Activated CD4-positive, alpha-beta T cell treated with anti-CD3 and anti-CD28 coated beads, Interleukin-10, Interleukin-2, amounts not matched to agents 100 ng/mL and 50 ng/mL, durations not matched to agents 16 hours and 8 hours (primary cell): ENCODE measurements around the gene HIBADH.
"Not testable (repeated sequence)": the region's sequence is repeated elsewhere in the genome, so short reads cannot be mapped to it uniquely, and the experiment has no call there.

Experiments
- DNase-seq: peaks from one replicate; pipeline ENCODE4 v3.0.0-alpha.2; 2020

The HIBADH gene

GRCh38 chr7:27533652-27534081 is 129.0 kb downstream of the HIBADH start:
- no peak for DNase-seq

DNA sequence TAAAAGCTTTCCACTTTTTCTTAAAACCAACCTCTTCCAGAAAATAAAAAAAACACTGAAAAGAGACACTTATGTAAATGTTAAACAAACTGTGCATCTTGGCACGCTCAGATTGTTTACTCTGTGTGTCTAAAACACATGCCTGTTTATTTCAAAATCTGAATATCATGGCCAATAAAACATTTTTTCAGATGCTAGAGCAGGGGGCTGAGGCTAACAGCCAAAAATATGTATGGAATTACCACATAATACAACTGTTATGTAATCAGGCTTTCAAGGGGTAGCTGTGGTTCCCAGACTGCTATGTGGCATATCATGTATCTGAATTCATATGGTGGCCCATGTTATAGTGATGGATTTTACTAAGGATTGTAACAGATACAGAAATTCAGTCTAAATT is 130.4 kb downstream of the HIBADH start:
- no peak for DNase-seq

- no peak for DNase-seq
Observed at GRCh38 chr7:27527348-27527714, 135.4 kb downstream of the HIBADH start.

DNA sequence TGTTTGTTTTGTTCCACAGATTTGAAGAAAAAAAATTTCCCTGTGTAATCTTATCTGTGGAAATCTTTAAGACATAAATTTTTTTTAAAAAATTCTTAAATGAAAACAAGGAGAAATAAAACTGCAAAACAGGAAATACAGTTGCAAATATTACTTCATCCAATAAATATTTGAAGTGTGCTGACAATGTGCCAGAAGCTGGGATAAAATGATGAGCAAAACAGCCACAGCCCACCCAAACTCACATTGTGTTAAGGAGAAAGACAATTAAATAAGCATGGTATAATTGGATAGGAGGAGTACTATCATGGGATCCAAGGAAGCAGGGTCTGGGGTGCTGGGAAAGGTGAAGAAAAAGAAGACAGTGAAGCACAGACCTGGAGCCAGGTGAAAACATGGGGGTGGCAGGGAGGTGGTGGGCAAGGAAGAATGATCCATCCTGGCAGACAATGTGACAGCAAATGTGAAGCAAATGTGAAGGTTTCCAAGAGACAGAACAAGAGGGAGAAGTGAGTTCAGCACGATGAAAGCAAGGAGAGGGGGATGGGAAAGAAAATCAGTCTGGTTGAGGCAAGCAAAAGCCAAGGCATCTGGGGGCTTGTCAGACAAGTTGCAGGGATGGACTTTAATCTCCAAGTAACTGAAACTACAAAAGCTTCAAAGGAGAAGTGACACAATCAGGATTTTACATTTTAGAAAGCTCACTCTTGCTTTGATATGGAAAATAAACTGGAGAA is 135.9 kb downstream of the HIBADH start:
- no peak for DNase-seq

GRCh38 chr7:27526131-27526530 is 136.6 kb downstream of the HIBADH start:
- no peak for DNase-seq

- no peak for DNase-seq
Observed at GRCh38 chr7:27523321-27523720, 139.4 kb downstream of the HIBADH start.

GRCh38 chr7:27522566-27522965 is 140.1 kb downstream of the HIBADH start:
- no peak for DNase-seq

DNA sequence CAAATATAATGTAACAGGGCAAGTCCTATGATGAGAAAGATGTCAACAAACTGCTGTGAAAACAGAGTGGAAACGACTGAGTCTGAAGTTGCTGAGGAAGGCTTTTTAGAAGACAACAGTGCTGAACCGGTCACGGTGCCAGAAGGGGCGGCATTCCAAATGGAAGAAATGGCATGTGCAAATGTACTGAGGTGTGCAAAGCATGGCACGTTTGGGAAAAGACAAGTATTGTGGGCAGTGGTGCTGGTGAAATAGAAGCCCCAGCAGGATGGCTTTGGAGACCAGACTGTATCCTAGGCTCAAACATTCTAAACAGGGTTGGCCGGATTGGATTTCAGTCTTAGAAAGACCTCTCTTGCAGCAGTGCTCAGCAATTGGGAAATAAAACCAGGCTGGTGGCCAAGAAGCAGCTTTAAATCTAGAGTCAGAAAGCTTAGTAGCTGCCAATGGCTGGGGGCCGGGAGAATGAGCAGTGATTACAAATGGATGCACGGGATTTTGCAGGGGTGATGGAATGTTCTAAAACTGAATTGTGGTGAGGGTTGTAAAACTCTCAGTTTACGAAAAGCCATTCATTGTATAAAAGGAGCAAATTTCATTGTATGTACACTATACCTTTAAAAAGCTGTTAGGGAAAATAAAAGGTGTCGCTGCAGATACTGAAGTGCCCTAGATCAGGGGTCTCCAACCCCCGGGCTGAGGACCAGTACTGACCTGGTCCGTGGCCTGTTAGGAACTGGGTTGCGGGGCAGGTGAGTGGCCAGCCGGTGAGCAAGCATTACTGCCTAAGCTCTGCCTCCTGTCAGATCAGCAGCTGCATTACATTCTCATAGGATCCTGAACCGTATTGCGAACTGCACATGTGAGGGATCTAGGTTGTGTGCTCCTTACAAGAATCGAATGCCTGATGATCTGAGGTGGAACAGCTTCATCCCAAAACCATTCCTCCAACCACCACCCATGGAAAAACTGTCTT is 141.6 kb downstream of the HIBADH start:
- no peak for DNase-seq

DNA sequence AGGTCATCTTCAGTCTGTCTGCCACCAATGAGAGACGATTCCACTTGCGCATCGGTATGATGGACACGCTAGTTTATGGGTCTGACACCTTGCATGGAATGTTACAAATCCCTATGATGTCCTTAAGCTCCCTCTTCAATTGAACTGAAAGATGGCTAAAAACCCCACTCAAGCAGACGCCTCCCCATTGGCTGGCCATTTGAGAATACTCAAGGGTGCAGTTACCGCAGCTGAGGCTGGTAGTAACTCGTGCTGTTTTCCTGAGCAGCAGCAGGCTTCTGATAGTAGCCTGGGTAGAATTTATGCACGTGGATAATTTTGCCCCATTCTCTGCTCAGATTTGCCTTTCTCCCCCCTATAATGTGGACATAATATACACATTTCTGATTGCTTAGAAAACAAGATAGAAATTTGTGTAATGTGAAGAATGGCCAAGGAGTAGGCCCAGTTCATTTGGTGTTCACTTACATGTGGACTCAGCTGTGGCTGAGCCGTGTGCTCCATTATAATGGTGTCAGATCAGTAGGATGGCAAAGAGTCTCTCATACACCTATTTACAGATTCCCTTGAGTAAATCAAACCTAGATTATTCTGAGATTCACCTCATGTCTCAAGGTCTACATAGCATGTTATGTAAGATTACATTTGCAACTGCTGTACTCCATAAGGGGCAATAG is 142.8 kb downstream of the HIBADH start:
- no peak for DNase-seq

GRCh38 chr7:27518561-27519350 is 143.9 kb downstream of the HIBADH start:
- DNase-seq, result no peak

GRCh38 chr7:27516421-27516820 is 146.3 kb downstream of the HIBADH start:
- DNase-seq, result no peak

- no peak for DNase-seq
Observed at GRCh38 chr7:27515933-27516332, 146.8 kb downstream of the HIBADH start.

DNA sequence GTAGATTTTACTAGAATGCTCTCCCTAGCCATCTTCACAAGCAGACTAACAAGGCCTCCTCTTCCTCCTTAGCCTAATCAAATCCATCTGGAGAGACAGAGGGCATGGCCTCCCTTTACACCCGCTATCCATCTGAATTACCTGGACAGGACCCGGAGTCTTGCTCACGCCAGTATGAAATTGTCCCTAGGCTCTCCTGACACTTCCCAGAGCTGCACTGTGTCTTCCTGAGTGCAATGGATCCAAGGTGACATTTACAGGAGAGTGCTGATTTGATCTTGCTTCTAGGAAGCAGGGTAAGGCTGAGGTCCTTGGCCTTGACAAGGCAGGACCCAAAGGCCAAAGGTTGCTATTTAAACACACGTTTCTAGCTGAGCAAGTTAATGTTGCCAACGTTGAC is 147.8 kb downstream of the HIBADH start:
- DNase-seq, result no peak

DNA sequence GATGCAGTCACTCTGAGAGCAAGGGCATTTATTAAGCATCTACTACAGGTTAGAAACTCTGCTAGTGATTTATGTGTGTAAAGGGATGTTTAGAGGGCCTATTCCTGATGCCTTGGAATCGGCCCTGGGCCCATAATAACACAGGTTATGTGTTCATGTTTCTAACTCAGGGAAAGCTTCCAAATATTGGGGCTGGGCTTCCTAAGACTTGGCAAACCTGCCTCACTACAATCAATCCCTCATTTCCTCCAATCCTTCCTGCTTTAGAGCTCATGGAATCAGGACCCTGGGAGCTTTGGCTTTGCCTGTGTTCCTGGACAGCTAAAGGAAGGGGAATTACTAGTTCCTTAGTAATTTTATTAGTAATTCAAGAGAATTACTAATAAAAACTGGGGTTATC is 148.8 kb downstream of the HIBADH start:
- no peak for DNase-seq

DNA sequence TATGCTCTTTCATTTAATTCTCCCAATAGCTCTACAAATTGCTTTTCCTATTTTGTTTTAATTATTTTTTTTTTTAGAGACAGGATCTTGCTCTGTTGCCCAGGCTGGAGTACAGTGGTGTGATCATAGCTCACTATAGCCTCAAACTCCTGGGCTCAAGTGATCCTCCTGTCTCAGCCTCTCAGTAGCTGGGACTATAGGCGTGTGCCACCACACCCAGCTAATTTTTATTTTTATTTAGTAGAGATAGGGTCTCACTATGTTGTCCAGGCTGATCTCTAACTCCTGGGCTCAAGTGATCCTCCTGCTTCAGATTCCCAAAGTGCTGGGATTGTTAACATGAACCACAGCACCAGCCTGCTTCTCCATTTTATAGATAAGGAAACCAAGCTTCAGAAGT is 151.3 kb downstream of the HIBADH start:
- DNase-seq, result not testable (repeated sequence)

- DNase-seq, result no peak
Observed at GRCh38 chr7:27510541-27510940, 152.1 kb downstream of the HIBADH start.

- not testable (repeated sequence) for DNase-seq
Observed at GRCh38 chr7:27501879-27502278, 160.8 kb downstream of the HIBADH start.

- no peak for DNase-seq
Observed at GRCh38 chr7:27501001-27501400, 161.7 kb downstream of the HIBADH start.

DNA sequence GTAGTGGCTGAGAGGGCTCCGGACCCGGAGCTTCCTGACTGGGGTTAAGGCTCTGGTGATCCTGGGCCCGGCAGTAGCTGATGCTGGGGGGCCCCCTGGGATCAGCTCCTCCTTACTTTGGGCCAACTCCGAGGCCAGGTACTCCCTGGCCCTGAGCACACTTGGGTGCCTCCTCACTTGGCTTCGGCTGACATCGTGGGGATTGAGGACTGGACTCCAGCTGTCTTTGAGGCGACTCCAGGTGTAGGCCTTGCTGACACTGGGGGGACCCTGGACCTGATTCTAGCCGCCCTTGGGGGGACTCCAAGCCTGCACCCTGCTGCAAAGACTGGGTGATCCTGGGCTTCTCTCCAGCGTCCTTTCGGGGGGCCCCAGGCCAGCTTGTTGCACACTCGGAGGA is 170.5 kb downstream of the HIBADH start:
- DNase-seq, result no peak

DNA sequence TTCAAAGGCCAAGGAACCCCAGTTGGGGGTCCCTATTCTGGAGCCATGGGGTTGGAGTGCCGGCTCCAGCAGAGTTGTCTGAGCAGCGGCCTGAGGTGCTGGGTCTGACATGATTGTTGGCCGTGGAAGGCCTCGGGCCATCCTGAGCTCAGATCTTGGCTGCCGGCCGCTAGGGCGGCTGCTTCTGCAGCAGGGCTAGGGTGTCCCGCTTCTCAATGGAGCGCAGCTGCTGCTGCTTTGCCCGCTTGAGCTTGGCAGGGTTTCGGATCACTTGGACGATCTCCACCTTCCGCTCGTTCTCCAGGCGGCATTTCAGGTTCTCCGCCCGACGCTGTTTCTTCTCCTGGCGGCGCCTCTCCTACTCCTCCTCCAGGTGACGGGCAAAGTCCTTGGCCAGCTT is 171.1 kb downstream of the HIBADH start:
- DNase-seq, result no peak

GRCh38 chr7:27487509-27487908 is 175.2 kb downstream of the HIBADH start:
- no peak for DNase-seq

DNA sequence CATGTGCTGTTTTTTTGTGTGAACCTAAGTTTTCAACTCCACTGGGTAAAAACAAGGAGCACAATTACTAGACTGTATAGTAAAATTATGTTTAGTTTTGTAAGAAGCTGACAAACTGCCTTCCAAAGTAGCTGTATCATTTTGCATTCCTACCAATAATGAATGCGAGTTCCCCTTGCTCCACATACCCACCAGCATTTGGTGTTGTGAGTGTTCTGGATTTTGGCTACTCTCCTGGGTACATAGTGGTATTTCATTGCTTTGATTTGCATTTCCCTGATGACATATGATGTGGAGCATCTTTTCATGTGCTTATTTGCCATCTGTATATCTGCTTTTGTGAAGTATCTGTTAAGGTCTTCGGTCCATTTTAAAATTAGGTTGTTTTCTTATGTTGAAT is 178.2 kb downstream of the HIBADH start:
- no peak for DNase-seq

GRCh38 chr7:27482219-27482618 is 180.5 kb downstream of the HIBADH start:
- DNase-seq, result no peak
